Fibroblast of the aortic adventitia (primary cell): Measurements from ENCODE around the gene TAGLN3. TPM values are rescaled to one million over a fixed set of nuclear protein-coding genes. Genes with fewer than 3 reads are reported as not detected.

ENCODE experiments used
- DNase-seq: peaks from one replicate; pipeline ENCODE4 v3.0.0-alpha.2; 2010; ENCODE audit warnings: low read depth
- H3K4me3 ChIP-seq: 2 replicates; pipeline ENCODE4 v1.5.1; 2011; ENCODE audit warnings: low read depth, mild to moderate bottlenecking, control low read depth, low read length, moderate library complexity
- total RNA-seq: library from RNA; depleted of rRNA; stranded (reverse); fragments of >200 nt; gene quantifications from 2 replicates; pipeline ENCODE4 v1.2.3, GENCODE V29; 2012; ENCODE audit warnings: low replicate concordance
- TF ChIP-seq, protein P1 (sequence below): IDR thresholded peaks from 2 replicates; pipeline ENCODE4 v1.5.1; 2011; ENCODE audit warnings: mild to moderate bottlenecking, low read length, control low read depth, inconsistent platforms; ENCODE audit not compliant: insufficient read depth

TAGLN3 gene
- total RNA-seq, 1 donor = not detected

DNA sequence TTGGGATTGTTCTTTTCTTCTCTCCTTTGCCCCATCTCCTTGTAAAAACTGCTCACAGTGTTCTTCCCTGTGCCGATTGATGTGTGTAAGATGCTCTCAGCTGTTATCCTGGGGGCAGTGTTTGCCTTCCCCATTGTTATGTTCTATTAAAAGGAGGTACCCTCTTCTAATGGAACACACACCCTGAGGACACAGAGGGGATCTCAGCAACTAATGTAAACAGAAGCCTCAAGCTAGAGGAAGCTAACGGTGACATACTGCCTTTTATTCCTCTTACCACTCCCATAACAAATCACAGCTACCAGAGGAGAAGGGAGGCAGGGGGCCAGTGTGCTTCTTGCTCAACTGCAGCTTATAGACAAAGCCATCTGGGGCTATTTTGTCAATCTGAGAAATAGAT, 2.2 kb downstream of the TAGLN3 start:
- DNase-seq = no peak
- TF ChIP-seq, protein P1, sequence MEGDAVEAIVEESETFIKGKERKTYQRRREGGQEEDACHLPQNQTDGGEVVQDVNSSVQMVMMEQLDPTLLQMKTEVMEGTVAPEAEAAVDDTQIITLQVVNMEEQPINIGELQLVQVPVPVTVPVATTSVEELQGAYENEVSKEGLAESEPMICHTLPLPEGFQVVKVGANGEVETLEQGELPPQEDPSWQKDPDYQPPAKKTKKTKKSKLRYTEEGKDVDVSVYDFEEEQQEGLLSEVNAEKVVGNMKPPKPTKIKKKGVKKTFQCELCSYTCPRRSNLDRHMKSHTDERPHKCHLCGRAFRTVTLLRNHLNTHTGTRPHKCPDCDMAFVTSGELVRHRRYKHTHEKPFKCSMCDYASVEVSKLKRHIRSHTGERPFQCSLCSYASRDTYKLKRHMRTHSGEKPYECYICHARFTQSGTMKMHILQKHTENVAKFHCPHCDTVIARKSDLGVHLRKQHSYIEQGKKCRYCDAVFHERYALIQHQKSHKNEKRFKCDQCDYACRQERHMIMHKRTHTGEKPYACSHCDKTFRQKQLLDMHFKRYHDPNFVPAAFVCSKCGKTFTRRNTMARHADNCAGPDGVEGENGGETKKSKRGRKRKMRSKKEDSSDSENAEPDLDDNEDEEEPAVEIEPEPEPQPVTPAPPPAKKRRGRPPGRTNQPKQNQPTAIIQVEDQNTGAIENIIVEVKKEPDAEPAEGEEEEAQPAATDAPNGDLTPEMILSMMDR = no peak
- H3K4me3 ChIP-seq = no peak overlapping the region

DNA sequence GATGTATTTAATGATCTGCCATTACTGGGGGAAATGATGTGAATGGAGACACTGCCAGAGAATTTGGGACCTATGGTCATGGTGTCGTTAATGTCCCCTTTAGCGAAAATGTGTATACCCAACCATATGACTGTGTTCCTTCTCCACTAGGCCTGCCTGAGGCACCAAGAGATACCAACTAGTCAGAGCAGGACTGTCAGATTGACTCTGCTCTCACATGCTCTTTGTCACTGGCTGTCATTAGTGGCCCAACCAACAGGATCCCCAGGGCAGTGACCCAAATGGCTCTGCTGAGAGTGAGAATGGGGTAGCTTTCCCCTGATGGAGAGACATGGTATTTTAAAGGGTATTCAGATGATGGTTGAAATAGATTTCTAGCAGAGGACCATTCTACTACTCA, 2.8 kb downstream of the TAGLN3 start:
- H3K4me3 ChIP-seq = no peak overlapping the region
- DNase-seq = no peak
- TF ChIP-seq, protein P1 = no peak

DNA sequence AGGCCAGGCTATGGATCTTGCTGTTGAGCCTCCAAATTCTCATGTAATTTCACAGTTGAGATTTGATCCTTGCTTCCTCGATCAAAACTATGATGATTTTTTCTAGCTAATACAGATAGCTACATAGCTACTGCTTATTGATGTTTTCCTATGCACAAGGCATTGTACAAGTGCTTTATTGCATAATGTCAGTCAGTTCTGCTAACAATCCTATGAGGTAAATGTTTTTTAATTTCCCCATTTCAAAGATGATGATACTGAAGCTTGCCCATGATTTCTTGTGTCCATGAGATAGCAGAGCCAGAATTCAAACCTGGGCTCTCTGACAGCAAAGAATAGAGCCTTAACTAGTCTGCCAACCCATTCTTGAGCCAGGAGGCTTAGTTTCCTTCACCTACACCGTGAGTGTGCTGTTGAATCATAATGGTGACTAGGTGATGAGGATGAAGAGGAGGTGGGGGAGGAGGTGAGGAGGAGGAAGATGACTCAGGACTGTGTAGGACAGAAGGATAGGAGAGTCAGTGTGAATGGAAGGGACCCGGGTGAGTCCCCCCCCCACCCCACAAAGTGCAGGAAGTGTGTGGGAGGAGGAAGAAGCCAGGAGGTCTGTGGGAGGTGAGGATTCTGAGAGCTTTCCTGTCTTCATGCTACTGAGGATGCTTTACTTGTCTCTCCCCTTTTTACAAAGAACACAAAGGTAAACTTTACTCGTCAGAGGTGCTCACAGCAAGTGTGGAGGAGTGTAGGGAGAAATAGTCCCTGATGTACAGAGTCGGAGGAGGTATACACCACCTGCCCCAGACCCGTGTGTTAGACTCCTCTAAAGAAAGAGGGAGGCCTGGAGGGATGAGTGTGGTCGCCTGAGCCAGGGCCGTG, 3.6 kb downstream of the TAGLN3 start:
- TF ChIP-seq, protein P1 = no peak
- DNase-seq = no peak
- H3K4me3 ChIP-seq = no peak overlapping the region

- TF ChIP-seq, protein P1 = no peak
- DNase-seq = no peak
These were observed 4.8 kb downstream of the TAGLN3 start for GRCh38 chr3:112003321-112004080.

GRCh38 chr3:112004187-112004586, 5.5 kb downstream of the TAGLN3 start:
- no peak overlapping the region for H3K4me3 ChIP-seq
- TF ChIP-seq, protein P1 = no peak
- no peak for DNase-seq

More at GRCh38 chr3:112003321-112004080, 4.8 kb downstream of the TAGLN3 start:
- no peak overlapping the region for H3K4me3 ChIP-seq

GRCh38 chr3:112004669-112005068, 5.9 kb downstream of the TAGLN3 start:
- no peak for DNase-seq
- TF ChIP-seq, protein P1 = no peak
- H3K4me3 ChIP-seq = no peak overlapping the region
